Adipocyte (in vitro differentiated cells): Measurements from ENCODE around the gene LRIG2.

Experiments used
- DNase-seq: peaks from one replicate; pipeline ENCODE4 v3.0.0-alpha.2; 2015; ENCODE audit warnings: low read depth
- H3K27me3 ChIP-seq: replicated peaks from 2 replicates; pipeline ENCODE4 v1.7.0; 2013; ENCODE audit warnings: mild to moderate bottlenecking, low read length, moderate library complexity; ENCODE audit not compliant: control insufficient read depth, insufficient read depth
- H3K36me3 ChIP-seq: 2 replicates; pipeline ENCODE4 v1.7.0; 2013; ENCODE audit warnings: low read length, mild to moderate bottlenecking, moderate library complexity; ENCODE audit not compliant: control insufficient read depth, insufficient read depth, severe bottlenecking
- H3K4me1 ChIP-seq: 2 replicates; pipeline ENCODE4 v1.7.0; 2013; ENCODE audit warnings: mild to moderate bottlenecking, low read length, moderate library complexity; ENCODE audit not compliant: control insufficient read depth, insufficient read depth
- H3K4me3 ChIP-seq: 2 replicates; pipeline ENCODE4 v1.7.0; 2013; ENCODE audit warnings: mild to moderate bottlenecking, low read length, moderate library complexity
- H3K9ac ChIP-seq: 2 replicates; pipeline ENCODE4 v1.7.0; 2013; ENCODE audit warnings: mild to moderate bottlenecking, low read length, moderate library complexity
- H3K9me3 ChIP-seq: 2 replicates; pipeline ENCODE4 v1.7.0; 2013; ENCODE audit warnings: mild to moderate bottlenecking, low read length, moderate library complexity; ENCODE audit not compliant: control insufficient read depth

LRIG2 gene

DNA sequence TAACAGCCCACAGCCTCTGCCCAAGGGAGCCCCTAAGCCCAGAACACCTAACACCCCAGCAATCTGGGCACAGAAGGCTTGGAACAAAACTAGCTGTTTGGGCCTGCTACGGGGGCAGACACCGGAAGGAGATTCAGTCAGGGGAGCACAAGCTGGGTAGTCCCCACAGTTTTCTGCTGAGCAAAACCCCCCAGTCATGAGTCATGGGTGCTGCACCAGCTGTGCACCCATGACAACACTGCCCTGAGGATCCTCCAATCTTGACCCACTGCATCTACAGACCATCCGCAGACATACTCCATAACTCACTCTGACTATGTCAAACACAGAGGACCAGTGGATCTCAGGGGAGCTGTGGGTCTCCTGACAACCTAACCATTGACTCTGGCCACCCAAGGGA is 105.1 kb downstream of the LRIG2 start:
- Histone ChIP-seq H3K4me3 (no peak overlapping the region), H3K4me1 (no peaks in the 10 kb centered on the region), H3K36me3 (no peaks in the 10 kb centered on the region), H3K9me3 (peaks cover 4% of the 10 kb centered on the region), H3K27me3 (peaks cover 4% of the 10 kb centered on the region), H3K9ac (no peak overlapping the region)
- no peak for DNase-seq

DNA sequence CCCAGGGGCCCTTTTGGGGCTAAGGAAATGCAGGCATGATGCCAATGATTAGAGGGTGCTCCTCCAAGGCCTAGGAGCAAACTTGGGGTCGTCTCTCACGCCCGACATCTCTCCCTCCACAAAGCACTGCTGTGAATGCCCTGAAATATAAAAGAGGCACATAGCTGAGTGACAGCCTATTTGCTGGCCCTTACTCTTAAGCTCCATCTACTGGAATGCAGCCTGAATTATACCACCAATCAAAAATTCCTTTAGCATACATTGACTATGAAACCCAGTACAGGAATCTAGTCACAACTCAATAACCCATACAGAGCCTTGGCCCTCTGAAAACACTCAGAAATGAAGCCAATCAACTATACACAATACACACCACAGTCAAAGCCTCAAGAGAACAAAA is 105.5 kb downstream of the LRIG2 start:
- Histone ChIP-seq H3K36me3 (no peaks in the 10 kb centered on the region), H3K4me1 (no peaks in the 10 kb centered on the region), H3K27me3 (peaks cover 4% of the 10 kb centered on the region), H3K4me3 (no peak overlapping the region), H3K9ac (no peak overlapping the region), H3K9me3 (peaks cover 2% of the 10 kb centered on the region)
- no peak for DNase-seq
